Activated CD4-positive, CD25-positive, alpha-beta regulatory T cell (primary cell): Measurements from ENCODE around the gene PKD2L1.
A peak's percentile ranks its signal among the peaks of the same experiment; 100 is the strongest.
"Not testable (repeated sequence)": the region's sequence is repeated elsewhere in the genome, so short reads cannot be mapped to it uniquely, and the experiment has no call there.

Experiments
- DNase-seq, 4 experiments: peaks; one replicate each; lab custom pipeline; 2025; lab: John Stamatoyannopoulos, UW

PKD2L1 gene

DNA sequence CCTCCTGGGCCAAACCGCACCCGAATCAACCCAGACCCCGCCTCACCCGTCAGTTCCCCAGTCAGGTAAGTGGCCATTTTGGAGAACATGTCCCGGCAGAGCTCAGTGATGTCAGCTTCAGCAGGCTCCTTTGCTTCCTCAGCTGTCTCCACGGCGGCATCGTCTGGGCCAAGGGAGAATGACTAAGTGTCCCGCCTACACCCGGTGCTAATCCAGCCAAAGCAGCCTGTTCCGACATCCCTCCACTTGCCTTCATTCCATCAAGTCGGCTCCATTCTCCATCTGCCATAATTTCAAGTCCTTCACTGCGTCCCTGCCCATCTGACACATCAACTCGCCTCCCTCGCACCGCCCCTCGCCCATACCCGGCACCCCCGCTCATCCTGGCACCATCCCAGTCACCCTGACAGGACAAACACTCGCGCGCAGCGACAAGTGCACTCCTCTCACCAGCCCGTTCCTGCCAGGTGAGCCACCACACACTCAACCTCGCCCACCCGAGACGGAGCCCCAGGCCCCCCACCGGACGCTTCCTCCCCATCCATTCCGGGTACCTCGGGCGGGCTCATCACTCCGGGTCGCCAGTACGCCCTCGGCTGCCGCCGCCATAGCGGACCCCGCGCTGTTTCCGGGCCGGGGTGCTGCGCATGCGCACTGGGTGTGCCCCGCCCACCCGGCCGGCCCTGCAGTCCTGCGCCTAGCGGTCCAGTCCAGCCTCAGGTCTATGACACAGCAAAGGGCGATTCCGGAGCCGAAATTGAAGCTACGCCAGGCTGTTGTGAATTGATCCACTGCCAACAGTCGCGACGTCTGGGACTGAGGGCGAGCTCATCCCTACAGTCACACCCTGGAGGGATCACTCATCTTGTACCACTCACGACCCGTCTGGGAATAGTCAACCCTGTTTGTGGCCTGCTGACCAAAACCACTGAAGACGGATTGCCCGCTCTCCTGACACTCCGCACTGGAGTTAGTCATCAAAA lies 43.7 kb downstream of the PKD2L1 start, which contains the start of gene BLOC1S2:
Gene BLOC1S2 (minus strand): TSS at position 630 of the 983 bp plus-strand sequence. CDS start 21 bp downstream, at position 609.
- peak; percentile 70 to 76 (median 74) for DNase-seq

DNA sequence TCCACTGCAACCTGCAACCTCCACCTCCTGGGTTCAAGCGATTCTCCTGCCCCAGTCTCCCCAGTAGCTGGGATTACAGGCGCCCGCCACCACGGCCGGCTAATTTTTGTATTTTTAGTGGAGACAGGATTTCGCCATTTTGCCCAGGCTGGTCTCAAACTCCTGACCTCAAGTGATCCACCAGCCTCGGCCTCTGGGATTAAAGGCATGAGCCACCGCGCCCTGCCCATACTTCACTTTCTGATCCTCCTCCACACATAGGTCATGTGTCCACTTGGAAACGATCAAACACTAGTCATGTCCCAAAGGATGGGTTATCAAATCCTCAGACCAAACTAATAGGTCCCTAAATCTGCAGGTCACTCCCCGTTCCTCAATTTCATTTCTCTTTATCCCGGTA lies 44.7 kb downstream of the PKD2L1 start:
- DNase-seq = not testable (repeated sequence)

DNA sequence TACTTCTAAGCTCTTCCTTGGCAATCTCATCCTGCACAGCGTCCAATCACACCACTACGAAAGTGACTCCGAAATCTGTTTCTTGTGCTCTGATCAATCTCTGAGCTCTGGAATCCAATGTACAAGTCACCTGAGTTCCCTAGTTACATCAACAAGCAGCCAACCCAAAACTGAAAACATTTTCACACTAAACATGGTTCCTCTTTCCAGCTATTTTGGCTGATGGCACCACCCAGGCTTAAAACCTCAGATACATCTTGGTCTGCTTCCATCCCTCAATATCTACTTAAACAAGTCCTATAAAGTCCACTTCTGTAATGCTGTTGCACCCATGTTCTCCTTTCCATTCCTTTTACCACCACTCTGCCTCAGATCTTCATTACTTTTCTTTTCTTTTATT lies 47.1 kb downstream of the PKD2L1 start:
- DNase-seq = no peak

DNA sequence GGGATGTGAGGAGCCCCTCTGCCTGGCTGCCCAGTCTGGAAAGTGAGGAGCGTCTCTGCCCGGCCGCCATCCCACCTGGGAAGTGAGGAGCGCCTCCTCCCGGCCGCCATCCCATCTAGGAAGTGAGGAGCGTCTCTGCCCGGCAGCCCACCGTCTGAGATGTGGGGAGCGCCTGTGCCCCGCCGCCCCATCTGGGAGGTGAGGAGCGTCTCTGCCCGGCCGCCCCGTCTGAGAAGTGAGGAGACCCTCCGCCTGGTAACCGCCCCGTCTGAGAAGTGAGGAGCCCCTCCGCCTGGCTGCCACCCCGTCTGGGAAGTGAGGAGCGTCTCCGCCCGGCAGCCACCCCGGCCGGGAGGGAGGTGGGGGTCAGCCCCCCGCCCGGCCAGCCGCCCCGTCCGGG lies 53.1 kb downstream of the PKD2L1 start:
- DNase-seq = not testable (repeated sequence)

DNA sequence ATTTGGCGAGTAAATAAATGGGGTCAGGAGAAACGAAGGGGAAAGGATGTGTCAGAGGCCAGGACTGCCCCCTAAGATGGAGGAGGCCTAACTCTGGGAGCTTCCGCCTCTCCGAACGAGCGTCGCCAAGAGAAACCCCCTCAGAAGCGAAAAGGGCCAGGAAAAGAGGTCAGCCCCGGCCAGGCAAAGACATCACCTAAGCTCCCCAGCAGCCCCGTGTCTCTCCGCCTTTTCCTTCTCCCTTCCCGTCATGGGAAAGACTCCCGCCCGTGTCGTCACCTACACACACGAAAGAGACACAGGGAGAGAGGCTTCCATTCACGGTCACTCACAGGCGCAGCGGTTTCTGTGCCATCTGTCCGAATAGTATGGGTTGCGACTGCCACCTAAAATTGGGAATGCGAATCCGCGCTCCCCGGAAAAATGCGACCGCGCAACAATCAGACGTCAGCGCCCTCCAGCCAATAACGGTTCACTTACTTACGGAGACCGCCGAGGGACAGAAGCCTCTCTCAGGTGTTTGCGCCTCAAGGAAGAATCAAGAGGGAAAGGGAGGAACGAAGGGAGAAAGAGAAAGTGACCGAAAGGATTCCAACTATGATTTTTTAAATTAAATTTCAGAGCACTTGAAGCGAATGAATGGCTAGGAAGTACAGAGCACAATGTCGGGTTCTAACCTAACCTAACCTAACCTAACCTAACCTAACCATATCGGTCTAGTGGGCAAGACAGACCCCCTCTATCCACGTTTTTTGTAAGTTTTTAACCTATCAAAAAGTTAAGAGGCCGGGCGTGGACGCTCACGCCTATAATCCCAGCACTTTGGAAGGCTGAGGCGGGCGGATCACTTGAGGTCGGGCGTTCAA lies 62.6 kb downstream of the PKD2L1 start, which contains the start of gene CWF19L1:
Gene CWF19L1 (minus strand): TSS at position 400 of the 866 bp plus-strand sequence. CDS start 45 bp downstream, at position 355.
- DNase-seq = peak; percentile 10 to 51 (median 34)

DNA sequence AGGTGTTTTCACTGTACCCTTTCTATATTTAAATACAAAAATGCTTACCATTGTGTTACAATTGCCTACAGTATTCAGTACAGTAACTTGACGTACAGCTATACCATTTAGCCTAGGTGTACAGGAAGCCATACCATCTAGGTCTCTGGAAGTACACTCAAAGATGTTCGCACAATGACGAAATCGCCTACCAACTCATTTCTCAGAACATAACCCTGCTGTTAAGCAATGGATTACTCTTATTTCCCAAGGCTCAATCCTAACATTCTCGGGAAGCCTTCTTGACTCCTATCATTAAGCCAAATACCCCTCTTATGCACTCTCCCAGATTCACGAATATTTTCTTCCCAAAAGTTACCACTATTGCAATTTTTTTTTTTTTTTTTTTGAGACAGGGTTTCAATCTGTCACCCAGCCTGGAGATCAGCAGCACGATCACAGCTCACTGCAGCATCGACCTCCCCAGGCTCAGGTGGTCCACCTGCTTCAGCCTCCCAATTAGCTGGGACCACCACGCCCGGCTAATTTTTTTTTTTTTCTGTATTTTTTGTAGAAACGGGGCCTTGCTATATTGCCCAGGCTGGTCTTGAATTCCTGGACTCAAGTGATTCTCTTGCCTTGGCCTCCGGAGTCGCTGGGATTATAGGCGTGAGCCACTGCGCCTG lies 64.1 kb downstream of the PKD2L1 start:
- DNase-seq = no peak

DNA sequence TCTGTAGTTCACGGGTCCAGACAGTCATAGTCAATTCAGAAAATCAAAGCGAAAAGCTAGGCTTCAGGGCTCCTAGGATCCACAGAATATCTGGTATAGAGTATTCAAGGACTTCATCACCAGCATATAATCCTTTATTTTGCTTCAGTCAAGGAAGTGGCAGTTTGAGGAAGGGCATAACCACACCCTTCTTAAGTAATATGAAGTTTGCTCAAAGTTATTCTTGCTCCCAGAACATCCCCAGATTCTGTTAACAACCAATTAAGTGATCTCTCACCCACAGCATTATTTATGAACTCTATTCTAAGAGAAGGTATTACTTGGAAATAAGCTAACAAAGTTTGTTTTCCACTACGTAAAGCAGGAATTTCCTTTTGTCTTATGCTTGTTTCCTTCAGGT lies 75.8 kb downstream of the PKD2L1 start:
- DNase-seq = no peak

DNA sequence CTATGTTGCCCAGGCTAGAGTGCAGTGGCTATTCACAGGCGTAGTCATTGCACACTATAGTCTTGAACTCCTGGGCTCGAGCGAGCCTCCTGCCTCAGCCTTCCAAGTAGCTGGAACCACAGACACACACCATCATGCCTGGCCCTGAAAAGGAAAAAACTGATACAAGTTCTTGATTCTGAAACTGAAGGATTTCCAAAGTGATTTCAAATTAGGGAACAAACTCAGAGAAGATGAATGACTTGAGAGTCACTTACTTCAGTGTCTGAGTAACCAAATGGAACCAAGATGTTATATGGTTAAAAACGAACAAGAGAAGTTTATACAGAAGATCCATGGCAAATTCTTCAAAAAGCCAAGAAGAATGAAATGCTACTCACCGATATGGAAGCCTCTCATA lies 77.0 kb downstream of the PKD2L1 start:
- no peak for DNase-seq

DNA sequence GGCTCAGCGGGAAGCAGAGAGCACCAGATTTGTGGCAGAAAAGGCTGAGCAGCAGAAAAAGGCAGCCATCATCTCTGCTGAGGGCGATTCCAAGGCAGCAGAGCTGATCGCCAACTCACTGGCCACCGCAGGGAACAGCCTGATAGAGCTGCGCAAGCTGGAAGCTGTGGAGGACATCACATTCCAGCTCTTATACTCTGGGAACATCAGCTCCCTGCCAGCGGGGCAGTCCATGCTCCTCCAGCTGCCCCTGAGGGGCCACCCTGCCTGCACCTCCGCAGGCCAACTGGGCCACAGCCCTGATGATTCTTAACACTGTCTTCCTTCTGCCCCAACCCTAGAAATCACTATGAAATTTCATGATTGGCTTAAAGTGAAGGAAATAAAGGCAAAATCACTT lies 81.2 kb downstream of the PKD2L1 start:
- no peak for DNase-seq

DNA sequence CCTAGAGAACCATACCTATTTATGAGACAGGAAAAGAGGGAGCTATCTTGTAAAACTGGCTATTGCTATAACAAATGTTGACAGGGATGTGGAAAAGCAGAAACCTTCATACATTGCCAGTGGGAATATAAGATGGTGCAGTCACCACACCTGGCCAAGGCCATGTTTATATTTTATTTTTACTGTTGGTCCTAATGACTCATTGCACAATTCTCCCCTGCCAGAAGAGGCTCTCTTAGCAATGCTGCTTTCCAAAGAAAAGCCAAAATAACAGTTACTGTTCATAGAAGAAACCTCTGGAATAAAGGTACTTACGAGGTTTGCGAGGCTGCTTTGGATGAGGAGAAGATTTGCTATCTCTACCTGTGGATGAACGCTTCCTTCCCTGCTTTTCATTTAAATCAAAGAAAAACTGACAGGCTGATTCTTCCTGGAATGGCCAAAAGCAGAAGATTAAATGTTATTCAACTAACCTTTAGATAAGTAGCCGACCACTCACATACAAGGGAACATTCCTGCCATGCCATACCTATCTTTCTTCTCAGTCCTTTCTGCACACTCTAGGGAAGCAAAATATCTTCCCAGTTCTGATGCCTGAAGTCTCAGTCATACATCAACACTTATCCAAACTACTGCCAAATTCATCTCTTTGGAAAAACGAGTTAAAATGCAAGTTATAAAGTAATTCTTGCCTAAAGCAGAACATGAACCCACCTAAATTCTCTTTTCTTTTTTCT lies 84.4 kb downstream of the PKD2L1 start:
- DNase-seq = no peak

DNA sequence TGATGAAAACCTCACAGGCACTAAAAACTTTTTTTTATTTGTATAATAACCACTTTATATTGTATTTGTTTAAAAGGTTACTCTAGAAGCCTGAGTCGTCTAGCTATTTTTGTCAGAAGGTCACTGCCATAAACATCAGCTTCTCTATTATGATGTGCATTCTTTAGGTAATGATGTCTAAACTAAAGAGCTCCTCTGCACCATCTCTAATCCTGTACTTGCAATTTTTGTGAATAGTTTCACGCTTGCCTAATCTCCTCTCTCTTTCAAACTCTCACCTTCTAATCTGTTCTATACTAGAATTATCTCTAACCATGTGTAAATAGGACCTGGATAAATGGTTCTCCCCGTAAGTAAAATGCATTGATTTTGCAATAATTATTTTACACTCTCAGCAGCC lies 90.2 kb downstream of the PKD2L1 start:
- DNase-seq = no peak

DNA sequence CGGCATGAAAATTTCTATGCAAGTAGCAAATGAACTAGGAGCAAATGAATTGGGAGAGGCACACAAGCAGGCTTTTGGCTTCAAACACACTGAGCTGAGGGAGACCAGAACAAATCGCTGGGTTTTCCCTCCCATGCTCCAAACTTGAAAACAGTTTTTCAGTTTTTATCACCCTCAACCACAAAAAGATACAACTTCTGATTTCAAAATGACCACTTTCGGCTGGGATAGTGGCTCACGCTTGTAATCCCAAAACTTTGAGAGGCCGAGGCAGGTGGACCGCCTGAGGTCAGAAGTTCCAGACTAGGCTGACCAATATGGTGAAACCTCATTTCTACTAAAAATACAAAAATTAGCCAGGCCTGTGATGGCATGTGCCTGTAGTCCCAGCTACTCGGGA lies 91.6 kb downstream of the PKD2L1 start:
- DNase-seq = no peak
